GM12801 (cell line): ENCODE results near the gene RBM28.

Experiments
- TF ChIP-seq, protein P1 (sequence below): IDR thresholded peaks from one replicate; pipeline ENCODE4 v1.5.1; 2011; ENCODE audit warnings: control low read depth; ENCODE audit not compliant: insufficient read length; ENCODE audit errors: extremely low read depth

Gene RBM28

DNA sequence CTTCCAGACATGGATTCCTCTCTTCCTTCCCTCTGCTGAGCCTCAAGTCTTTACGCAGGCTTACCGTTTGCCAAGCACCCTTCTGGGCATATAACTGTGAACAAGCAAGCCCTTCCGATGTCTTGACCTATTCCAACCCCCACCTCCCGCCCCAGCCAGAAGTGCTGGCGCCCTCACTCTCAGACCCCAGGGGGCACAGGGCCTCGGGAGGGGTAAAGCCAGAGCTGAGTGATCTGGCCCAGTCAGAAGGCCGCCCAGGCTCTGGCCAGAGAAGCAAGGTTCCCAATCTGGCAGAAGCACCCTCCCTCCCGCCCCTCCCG, 16.6 kb upstream of the RBM28 start:
- TF ChIP-seq, protein P1, sequence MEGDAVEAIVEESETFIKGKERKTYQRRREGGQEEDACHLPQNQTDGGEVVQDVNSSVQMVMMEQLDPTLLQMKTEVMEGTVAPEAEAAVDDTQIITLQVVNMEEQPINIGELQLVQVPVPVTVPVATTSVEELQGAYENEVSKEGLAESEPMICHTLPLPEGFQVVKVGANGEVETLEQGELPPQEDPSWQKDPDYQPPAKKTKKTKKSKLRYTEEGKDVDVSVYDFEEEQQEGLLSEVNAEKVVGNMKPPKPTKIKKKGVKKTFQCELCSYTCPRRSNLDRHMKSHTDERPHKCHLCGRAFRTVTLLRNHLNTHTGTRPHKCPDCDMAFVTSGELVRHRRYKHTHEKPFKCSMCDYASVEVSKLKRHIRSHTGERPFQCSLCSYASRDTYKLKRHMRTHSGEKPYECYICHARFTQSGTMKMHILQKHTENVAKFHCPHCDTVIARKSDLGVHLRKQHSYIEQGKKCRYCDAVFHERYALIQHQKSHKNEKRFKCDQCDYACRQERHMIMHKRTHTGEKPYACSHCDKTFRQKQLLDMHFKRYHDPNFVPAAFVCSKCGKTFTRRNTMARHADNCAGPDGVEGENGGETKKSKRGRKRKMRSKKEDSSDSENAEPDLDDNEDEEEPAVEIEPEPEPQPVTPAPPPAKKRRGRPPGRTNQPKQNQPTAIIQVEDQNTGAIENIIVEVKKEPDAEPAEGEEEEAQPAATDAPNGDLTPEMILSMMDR: no peak

DNA sequence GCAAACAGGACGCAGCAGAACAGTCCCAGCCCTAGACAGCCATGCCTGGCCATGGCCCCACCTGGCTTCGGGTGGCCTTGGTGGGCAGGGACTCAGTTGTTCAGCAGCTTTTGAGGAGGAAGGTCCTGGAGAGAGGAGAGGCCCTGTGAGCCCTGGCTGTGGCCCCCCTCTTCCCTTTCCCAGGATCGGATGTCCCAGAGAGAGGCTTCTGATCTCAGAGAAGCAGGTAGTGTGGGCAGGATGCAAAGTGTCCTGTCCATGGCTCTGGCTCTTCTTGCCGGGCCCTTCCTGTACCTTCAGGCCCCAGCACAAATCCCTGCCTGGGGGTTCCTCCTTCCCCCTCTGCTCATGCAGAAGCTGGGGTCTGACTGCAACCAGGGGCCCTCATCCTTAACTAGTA, 16.2 kb upstream of the RBM28 start:
- TF ChIP-seq, protein P1: no peak

DNA sequence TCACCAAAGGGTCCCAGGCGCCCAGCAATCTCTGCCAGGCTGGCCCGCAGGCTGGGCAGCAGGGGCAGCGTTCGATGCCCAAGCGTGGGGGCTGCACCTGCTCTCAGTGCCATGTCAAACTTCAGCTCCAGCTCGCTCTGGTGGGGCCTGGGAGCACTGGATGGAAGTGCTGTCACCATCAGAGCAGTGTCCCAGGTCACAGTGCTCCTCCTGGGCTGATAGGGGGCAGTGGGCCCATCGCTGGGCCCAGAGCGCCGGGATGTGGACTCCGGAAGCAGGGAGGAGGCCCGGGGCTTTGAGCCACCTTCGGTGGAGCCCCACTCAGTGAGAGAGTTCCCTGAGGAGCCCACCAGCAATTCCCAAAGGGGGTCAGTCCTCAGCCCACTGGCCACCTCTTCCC, 15.6 kb upstream of the RBM28 start:
- TF ChIP-seq, protein P1: no peak

DNA sequence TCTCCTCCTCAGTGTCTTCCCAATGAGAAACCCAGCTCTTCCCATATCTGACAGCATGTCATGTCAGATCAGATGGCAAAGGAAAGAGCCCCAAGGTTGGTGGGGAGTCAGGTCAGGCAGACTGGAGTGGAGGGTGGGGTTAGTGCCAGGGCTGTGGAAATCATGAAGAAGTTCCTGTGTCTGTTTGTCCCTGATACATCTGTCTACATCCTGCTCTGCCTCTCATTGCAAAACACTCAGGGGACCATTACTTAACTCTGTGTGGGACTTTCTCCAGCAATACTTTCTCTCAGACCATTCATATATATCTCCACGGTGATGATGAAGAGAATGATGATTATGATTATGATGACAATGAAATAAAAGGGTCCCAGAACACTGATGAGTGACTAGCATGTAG, 14.5 kb upstream of the RBM28 start:
- TF ChIP-seq, protein P1: no peak

DNA sequence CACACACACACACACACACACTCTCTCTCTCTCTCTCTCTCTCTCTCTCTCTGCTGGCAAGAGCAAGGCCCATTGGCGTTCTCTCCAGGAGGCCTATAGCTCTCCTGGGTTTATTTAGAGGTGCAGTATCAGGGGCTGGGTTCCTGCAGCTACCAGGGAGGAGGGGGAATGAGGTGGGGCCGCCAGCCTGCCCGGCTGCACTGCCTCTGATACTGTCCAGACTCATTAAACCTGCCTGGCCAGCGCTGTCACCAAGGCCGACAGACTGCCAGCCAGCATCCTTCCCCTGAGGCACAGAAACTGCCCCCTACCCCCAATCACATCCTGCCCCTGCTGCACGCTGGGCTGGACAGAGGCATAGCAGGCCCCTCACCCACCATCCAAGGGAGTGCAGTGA, 13.5 kb upstream of the RBM28 start:
- TF ChIP-seq, protein P1: no peak

DNA sequence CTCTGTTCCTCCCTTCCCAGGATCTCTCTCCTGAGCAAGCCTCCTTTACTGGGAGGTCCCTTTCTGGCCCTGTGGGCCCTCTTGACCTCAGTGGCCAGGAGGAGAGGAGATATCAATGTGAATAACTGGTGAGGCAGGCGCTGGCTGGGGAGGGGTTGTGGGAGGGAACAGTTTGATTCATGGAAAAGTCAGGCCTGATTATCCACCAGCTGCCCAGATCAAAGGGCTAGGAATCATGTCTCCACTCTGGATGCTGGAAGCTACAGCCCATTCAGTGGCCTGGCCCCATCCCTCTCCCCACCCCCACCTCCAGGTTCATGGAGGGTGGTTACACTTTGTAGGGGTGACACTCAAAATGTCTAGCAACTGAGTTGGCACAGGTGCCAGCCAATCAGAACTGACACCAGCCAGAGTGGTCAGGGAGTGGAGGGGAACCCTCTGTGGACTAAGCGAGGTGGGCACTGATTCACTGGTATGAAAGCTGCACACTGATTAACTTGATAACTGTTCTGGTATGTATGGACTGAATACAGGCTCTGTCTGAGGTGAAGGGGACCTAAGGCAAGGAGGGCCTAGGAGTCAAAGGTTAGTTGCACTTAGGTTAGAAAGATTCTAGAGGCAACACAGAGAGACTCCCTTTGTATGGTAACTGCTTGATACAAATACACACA, 13.0 kb upstream of the RBM28 start:
- TF ChIP-seq, protein P1: no peak

DNA sequence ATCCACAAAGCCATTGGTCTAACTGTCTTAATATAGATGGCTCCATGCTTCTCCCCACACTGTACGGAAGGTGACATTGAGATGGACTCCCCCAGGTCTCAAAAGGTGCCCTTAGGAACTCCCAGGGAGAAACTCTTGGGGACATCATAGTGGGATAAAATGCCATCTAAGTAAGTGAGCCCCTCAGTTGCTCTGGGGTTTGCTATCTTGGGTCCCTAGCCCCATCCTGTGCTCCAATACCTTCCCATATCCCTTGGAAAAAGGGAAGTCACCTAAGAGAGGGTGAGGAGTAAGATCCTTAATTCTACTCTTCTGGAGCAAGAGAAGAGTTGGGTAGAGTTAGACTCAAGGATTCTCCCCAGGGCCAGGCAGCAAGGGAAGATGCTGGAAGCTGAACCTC, 9.9 kb upstream of the RBM28 start:
- TF ChIP-seq, protein P1: no peak
